Ramos (cell line): ENCODE measurements around the gene APMAP.
"Not testable (repeated sequence)": the region's sequence is repeated elsewhere in the genome, so short reads cannot be mapped to it uniquely, and the experiment has no call there.

Experiments used
- in situ Hi-C: fragments of 300-500 bp; cut with MboI; formaldehyde crosslinking; loops from one replicate; pipeline ENCODE4 v1.14.3; 2022; ENCODE audit warnings: low sequenced_read_pairs; ENCODE audit not compliant: unreplicated experiment

The APMAP gene

GRCh38 chr20:25008388-25009217 lies 16.1 kb upstream of the APMAP start:
- in situ Hi-C loops, result no loop called here

GRCh38 chr20:25007491-25008305 lies 15.1 kb upstream of the APMAP start:
- in situ Hi-C loops, result no loop called here

DNA sequence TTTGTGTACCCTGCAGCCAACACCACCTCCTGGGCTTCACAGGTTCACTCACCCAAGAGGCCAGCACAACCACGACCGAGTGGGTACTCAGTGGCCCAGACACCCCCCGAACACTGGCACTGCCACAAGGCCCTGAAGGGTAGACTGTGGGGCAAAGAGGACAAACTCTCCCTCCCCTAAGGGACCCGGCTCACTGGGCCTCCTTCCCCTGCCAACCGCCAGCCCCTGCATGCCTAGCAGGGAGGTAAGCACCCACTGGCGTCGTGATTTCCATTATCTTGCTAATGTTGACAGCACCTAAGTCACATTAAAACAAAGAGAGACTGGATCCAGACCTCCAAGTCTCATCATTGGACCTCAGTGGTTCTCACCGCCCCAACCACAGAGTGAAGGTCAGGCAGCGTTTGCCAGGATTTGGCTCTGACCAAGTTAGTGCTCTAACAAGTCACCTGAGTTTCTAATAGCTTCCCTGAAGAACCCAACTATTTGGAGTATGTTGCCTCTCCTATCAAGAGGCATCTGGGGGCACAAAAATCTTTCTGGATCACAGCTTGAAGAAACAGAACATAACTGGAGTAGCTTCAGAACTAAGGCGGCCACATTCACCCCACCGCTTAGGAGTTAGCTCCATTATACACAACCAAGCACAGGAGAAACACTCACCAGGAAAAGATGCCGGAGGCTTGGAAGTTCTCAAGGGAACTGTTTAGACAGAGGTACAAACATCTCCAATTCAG lies 14.0 kb upstream of the APMAP start:
- in situ Hi-C loops, result no loop called here

DNA sequence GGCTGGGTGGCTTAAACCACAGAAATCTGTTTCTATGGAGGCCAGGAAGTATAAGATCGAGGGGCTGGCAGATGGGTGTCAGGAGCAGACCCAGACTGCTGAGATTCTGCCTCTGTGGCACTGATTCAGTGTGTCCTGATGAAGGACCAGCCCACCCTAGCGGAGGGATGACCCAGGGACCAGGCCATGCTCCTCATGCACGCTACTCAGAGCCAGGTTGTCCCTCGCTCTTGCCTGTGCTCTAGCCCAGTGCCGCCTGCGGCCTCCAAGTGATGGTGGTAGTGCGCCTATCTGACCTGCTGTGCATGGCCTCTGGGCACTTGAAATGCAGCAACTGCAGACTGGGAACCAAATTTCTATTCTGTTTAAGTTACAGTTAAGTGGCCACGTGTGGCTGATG lies 13.1 kb upstream of the APMAP start:
- in situ Hi-C loops, result no loop called here

- in situ Hi-C loops, result no loop called here
Measured at GRCh38 chr20:25005220-25005619, 12.7 kb upstream of the APMAP start.

GRCh38 chr20:25003002-25003401 lies 10.5 kb upstream of the APMAP start:
- in situ Hi-C loops, result no loop called here

- in situ Hi-C loops, result not testable (repeated sequence)
Measured at GRCh38 chr20:25001323-25001722, 8.8 kb upstream of the APMAP start.

DNA sequence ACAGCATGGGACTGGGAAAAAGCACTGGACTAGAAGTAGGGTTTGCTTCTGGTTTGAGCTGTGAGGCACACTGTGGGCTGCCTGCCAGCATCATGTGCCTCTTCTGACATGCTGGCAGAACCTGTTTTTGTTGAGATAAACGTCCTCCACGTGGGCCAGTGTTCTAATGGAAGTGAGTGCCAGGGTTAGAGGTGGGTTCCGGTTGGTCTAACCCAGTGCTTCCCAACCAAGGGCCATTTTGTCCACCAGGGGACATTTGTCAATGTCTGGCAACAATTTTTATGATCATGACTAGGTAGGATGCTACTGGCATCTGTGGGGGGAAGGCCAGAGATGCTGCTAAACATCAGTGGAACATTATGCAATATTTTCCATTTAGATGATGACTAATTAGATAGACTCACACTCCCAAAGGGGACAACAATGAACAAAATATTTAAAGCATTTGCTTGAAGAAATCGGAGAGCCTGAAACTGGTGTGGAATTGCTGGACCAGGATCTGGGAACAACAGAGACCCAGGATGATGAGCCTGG lies 7.8 kb upstream of the APMAP start:
- in situ Hi-C loops, result no loop called here

GRCh38 chr20:24999568-24999967 lies 7.0 kb upstream of the APMAP start:
- in situ Hi-C loops, result loop anchor here (5.0 to 10.0 kb wide), 3 partner anchors 63 to 285 kb away; no protein-coding TSS in a partner anchor

- in situ Hi-C loops, result loop anchor here (5.0 to 10.0 kb wide), 3 partner anchors 63 to 286 kb away; no protein-coding TSS in a partner anchor
Measured at GRCh38 chr20:24998631-24999445, 6.3 kb upstream of the APMAP start.

DNA sequence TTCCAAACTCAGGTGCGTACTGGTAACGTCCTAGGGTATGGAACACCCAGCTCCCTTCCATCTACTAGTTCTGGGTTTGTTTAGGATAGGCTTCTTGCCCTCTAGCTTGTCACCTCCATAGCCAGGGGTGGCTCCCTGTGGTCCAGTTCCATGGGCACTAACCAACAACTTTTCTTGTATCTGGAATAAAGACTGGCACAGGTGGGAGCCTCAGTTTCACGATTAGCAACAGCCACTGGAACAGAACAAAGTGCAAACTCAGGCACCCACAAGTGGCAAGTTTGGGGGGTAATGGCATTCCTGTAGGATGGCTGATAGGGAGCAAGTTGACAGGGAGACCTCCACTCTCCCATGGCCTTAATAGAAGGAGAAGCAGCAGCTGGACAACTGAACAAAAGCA lies 5.6 kb upstream of the APMAP start:
- in situ Hi-C loops, result loop anchor here (5.0 to 10.0 kb wide), 3 partner anchors 64 to 287 kb away; no protein-coding TSS in a partner anchor

DNA sequence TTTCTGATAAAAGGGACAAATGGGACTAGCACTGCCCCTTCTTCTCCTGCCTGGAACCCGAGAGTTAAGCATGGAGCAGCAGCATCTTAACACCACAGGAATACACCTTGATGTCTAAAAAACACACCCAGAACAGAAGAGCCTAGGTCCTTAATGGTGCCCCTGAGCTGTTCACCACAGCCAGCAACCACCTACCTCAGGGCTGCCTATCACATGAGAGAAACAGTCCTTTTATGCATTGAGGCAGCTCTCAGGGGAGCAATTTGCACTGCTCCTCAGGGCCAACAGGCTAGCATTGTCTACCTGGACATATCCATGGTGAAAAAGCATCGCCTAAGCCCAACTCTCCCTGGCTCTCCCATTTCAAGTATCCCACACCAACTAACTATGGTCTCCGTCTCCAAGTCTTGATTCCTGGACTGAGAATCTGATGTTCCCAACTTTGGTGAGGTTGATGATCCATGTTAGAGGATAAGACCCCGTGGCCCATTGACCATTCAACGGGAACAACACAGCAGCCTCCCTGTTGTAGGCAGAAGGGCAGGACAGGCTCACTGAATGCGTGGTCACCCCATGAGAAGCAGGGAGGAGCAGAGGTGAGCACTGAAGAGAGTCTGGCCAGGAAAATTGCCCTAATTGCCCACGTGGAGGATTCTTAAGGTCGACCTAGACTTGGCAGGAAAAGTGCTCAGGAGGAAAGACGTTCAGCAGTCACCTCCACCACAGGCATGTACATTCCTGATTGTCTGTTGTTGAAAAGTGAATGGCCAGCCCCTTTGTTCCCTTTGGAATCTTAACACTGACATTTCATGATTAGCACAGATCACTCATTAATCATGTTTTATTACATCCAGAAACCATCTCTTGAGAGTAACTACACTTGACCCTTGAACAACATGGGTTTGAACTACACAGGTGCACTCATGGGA lies 4.2 kb upstream of the APMAP start:
- in situ Hi-C loops, result loop anchor here (5.0 to 10.0 kb wide), 3 partner anchors 66 to 288 kb away; no protein-coding TSS in a partner anchor

- in situ Hi-C loops, result loop anchor here (5.0 to 10.0 kb wide), 3 partner anchors 66 to 289 kb away; no protein-coding TSS in a partner anchor
Measured at GRCh38 chr20:24995741-24996448, 3.3 kb upstream of the APMAP start.

DNA sequence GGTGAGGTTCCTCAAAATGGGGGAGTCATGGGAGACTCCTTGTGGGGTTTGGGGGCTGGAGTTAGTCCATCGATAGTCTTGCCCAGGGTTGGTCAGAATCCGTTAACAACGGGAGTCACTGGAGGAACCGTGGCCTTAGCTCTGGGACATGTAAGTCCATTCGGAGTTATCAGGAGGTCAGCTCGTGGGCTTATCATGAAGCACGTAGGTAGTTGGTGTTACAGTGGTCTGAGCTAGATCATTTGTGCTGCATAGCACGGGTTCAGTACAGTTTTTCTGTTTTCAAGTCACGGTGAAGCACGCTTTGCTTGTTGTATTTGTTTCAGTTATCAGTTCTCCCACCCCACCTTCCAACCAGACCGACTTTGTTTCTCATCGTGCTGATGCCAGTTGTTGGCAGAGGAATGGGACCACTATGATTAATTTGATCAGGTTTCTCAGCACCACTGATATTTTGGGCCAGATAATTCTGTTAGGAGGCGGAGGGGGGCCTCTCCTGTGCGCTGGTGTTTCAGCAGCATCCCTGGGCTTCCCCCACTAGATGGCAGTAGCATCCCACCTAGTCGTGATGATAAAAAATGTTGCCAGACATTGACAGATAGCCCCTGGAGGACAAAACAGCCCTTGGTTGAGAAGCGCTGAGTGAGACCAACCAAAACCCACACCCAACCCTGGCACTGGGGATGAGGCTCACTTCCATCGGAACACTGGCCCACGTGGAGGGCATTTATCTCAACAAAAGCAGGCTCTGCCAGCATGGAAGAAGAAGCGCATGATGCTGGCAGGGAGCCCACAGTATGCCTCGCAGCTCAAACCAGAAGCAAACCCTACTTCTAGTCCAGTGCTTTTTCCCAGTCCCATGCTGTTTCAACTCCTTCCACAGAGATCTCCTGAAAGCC lies 2.2 kb upstream of the APMAP start:
- in situ Hi-C loops, result loop anchor here (5.0 to 10.0 kb wide), 4 partner anchors 68 to 408 kb away; no protein-coding TSS in a partner anchor

GRCh38 chr20:24994186-24994465 lies 1.6 kb upstream of the APMAP start:
- in situ Hi-C loops, result loop anchor here (5.0 to 10.0 kb wide), 2 partner anchors 291 to 408 kb away; no protein-coding TSS in a partner anchor

DNA sequence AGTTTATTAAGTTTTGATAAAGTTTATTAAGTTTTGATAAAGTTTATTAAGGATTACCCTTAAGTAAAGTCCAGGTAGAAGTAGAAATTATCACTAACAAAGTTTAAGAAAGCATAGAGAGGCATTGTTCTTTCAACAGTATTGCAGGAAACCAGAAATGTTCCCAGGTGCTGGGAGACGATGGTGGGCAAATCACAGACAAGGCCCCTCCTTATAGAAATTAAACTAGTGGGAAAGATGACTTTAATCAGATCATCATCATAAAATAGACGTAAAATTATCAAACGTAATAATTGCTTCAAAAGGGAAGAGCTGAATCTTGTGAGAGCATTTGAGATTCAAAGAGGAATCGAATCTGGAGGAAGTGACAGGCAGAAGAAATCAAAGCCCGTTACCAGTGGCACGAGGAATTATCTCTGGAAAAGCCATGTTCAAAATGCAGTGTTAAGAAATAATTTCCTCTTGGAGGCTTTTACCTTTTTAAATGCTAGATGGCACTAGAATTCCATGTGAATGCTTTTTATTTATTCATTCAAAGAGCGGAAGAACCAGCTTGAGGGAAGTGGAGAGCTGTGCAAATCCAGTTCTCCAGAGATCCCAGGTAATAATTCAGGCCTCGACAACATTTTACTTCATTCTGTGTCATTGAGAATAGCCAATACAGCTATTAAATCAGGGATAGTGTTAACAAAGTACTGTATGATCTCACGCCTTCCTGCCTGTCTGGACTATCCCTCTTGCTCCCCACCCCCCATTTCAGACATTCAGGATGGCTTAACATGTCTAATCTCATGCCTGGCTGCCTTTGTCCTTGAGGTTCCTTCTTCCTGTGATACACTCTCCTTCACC lies 1.0 kb upstream of the APMAP start:
- in situ Hi-C loops, result loop anchor here (5.0 to 10.0 kb wide), 2 partner anchors 291 to 409 kb away; no protein-coding TSS in a partner anchor
